IPS-11a (cell line): Measurements from ENCODE around the gene MED12L.

ENCODE experiments used
- H3K4me3 ChIP-seq: one replicate; pipeline ENCODE4 v1.5.1; 2013; ENCODE audit warnings: low read depth, low read length, control low read depth

MED12L gene

DNA sequence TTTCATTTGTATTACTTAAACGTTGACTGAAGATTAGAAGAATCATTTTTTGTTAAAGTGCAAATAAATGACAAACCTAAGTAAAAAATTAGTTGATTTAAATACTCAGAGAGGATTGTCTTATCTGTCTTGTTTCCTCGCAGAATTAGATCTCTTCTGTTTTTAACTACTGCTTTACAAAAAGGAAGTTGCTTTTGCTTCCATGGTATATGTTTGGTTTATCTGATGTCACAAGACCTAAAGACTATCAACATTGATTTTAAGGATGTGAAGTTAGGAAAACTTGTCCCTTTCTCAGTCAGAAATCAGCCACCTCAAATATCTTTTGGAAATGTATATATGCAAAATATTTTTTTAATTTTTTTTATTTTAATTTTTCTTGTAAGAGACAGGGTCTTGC lies 88.9 kb downstream of the MED12L start:
- H3K4me3 ChIP-seq = no peak overlapping the region

GRCh38 chr3:151175952-151176351 lies 90.5 kb downstream of the MED12L start:
- H3K4me3 ChIP-seq = no peak overlapping the region

GRCh38 chr3:151178208-151178845 lies 92.9 kb downstream of the MED12L start:
- H3K4me3 ChIP-seq = no peak overlapping the region

GRCh38 chr3:151182349-151183079 lies 97.0 kb downstream of the MED12L start:
- H3K4me3 ChIP-seq = no peak overlapping the region

- no peak overlapping the region for H3K4me3 ChIP-seq
These were observed 97.8 kb downstream of the MED12L start for GRCh38 chr3:151183265-151183671.

DNA sequence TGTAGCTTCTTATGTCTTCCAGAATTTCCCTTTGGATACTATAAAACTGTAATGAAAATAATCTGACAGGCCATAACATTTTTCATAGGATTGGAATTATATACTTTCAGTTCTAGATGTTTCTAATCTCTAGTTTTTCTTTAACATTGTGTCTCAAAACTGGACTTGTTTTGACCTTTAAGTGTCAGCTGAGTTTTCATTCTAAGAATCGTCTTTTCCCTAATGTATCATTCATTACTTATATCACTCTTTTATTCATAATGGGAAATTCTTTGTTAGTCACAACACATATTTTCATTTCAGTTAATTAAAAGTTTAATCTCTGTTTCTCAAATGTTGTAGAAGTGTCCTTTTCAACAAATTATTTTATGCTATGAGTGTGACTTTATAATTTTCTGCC lies 105.6 kb downstream of the MED12L start:
- no peak overlapping the region for H3K4me3 ChIP-seq

- no peak overlapping the region for H3K4me3 ChIP-seq
These were observed 107.1 kb downstream of the MED12L start for GRCh38 chr3:151192545-151192944.

DNA sequence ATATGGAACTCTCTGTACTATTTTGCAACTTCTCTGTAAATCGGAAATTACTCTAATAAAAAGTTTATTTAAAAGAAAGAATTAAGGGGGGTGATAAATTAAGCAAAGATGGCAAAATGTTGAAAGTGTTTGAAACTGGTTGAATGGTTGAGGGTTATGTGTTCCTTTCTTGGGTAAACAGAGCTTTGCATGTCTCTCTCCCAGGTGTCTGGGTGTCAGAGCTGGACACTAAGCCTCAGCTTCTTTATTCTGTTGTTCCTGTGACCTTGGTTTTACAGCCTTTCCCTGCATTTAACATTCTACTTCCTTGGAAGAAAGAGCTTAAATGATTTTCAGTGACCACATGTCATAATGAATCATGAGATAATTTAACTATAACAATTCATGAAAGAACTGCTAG lies 110.4 kb downstream of the MED12L start:
- no peak overlapping the region for H3K4me3 ChIP-seq

GRCh38 chr3:151196434-151196833 lies 111.0 kb downstream of the MED12L start:
- H3K4me3 ChIP-seq = no peak overlapping the region

DNA sequence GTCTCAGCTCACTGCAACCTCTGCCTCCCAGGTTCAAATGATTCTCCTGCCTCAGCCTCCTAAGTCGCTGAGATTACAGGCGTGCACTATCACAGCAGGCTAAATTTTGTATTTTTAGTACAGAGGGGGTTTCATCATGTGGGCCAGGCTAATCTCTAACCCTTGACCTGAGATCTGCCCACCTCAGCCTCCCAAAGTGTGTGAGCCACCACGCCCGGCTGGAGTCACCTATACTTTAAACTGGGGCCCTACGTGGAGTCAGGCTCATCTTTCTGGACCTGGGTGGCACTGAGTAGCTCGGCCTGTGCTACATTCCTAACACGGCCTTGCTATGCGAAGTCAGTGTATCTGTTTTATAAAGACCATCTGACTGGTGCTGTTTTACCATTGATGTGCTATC lies 111.8 kb downstream of the MED12L start:
- no peak overlapping the region for H3K4me3 ChIP-seq

DNA sequence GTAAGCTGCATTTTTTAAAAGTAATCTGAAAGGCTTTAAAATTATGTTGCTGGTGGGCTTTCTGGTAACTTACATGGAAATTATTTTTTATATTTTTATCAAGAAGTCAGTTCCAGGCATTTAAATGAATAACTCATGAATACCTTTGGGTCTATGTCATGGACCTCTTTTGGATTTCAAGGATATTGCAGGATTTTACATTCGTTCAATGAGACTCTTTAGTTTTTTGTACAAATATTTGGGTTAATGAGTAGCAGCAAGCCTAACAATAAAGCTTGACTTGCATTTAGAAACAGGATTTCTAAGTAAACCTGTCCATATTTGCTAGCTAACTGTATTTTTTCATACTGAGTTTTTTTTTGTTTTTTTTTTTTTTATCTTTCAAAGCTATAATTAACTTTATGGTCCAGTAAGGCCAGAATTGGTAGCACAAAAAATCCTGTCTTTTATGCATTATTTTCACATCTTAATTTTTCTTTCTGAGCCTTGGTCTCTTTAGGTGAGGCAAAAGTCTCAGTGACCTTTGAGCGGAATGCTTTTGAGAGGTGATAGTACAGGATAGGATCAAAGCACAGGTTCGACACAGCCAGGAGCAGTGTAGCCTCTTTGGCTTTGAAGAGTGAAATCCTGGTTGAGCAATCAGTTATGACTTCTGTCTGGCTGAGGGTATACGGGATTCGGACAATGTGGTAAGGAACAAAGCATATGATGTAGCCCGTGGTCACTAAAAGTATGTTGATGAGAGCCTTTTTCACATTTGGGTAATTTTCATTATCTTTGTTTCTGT lies 112.7 kb downstream of the MED12L start:
- H3K4me3 ChIP-seq = no peak overlapping the region

- H3K4me3 ChIP-seq = no peak overlapping the region
These were observed 113.4 kb downstream of the MED12L start for GRCh38 chr3:151198849-151199248.

GRCh38 chr3:151199554-151200438 lies 114.3 kb downstream of the MED12L start:
- H3K4me3 ChIP-seq = no peak overlapping the region

- H3K4me3 ChIP-seq = no peak overlapping the region
These were observed 115.1 kb downstream of the MED12L start for GRCh38 chr3:151200586-151200985.

DNA sequence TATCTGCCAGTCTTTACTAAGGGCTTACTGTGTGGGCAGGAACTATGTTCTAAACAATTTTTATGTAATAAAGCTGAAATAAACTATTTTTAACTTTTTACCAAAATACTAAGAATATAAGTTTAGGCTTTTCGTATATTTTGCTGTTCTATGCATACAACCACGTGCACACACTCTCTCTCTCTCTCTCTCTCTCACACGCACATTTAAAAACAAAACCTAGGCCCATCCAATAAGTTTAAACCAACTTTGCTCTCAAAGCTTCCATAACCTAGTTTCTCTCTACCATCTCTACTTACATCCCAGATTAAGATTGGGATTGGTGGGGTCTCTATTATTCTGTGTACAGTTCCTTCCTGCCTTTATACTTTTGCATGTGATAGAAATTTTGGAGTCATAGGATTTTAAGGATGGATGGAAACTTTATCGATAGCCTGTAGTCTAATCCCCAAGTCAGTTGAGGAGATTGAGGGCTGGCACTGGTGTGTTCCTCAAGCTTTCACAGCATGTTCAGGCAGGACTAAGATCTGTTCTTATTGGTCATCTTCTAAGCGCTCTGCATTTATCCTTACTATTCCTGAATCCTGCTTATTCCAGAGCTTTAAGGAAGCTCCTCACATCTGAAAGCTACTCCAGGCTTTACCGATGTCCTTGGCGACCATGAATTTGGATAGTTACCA lies 115.7 kb downstream of the MED12L start:
- no peak overlapping the region for H3K4me3 ChIP-seq

- H3K4me3 ChIP-seq = no peak within 1 kb of the TSS
These were observed 117.6 kb downstream of the MED12L start, which contains the start of gene GPR171 for GRCh38 chr3:151203051-151203420. TSS of gene GPR171 (minus strand) at chr3:151203216. CDS start at chr3:151199386, 3,830 bp downstream.

DNA sequence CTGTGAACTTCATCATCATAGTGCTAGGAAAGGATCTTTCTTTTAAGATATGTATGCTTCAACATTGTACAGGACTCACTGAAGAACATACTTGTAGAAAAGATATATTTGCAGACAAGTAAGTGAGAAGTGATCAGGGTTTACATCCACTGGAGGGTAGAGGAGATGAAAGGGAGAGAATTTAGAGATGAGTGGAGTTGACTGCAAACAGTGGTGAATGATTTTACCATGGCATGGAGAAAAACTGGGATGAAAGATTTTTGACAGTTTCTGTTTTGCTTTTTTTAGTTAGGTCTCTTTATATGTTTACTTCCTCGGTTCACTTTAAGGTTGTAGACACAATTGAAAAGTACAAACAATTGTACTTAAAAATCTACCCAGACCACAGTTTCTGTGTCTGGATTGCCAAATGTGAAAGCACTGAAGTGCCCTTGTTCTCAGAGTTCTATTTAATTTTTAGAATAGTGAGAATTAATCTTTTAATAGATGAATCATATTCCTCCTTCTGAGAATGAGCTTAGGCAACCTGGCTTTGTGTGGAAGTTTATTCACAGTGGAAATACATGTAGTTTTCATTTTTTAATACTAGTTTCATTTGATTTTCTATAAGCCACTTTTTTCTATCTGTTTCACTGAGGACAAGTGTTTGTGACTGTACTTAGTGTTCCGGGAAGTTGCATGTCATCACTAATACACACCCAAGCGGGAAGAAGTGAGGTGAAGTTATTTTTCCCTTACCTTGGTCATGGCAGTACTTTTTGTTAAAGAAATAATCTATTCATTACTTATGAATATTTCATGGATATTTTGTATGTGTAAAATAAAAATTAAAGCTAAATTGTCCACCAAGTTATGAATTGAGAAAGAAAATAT lies 119.3 kb downstream of the MED12L start:
- no peak overlapping the region for H3K4me3 ChIP-seq

GRCh38 chr3:151205482-151205881 lies 120.0 kb downstream of the MED12L start:
- no peak overlapping the region for H3K4me3 ChIP-seq

DNA sequence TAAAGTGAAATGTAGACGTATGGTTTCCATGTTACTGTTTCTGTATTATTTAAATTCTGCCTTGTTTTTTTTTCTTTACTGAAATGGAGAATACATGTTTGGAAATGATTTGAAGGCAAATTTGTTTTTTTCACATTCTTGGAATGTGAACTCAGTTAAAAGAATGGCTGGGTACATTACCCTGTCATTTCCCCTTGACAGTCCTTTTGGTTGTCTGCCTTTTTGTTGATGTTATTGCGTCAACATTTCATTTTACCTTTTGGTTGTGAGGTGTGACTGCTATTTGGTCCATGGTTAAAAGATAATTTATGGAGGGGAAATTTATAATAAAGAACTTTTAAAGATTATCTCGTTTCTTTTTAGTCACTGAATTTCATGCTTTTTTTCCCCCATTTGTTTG lies 120.7 kb downstream of the MED12L start:
- no peak overlapping the region for H3K4me3 ChIP-seq
